Measurements from ENCODE around the gene PLSCR3. TPM values are rescaled to one million over a fixed set of nuclear protein-coding genes. Genes with fewer than 3 reads are reported as not detected.
A peak's percentile ranks its signal among the peaks of the same experiment; 100 is the strongest.

Gene PLSCR3
- total and polyA plus RNA-seq, 2 donors (not counting 3 experiments of a cell fraction or from before 2014, with no cell fraction given), result 59.9 to 94.8 TPM

- POLR2A ChIA-PET, result interaction anchor here (1.1 to 1.6 kb wide), 3 partner anchors 39 to 134 kb away, joined by 3 to 6 read pairs (median 5); partner anchors contain the start of genes POLR2A and ZBTB4
- BruUV-seq (replicated peaks), result no TSS peak
These were observed 45.9 kb upstream of the PLSCR3 start for GRCh38 chr17:7440113-7440833.

GRCh38 chr17:7439462-7440112, 45.3 kb upstream of the PLSCR3 start, which contains the start of gene FGF11:
TSS of gene FGF11 (plus strand) at chr17:7439512. CDS start at chr17:7439621, 109 bp downstream.
- no peaks in the 10 kb centered on the region for H3K9me1 ChIP-seq (replicated peaks; ENCODE audit: control insufficient read depth, extremely low read depth, insufficient read depth, low read length)
- H3K4me1 ChIP-seq (ENCODE audit: control insufficient read depth, extremely low read depth, insufficient read depth, low read length), result peaks cover 28% of the 10 kb centered on the region
- ChIA-PET POLR2A (interaction anchor here (1.1 to 1.6 kb wide), 2 partner anchors 39 to 45 kb away, joined by 3 to 6 read pairs; partner anchors contain the start of genes POLR2A and ZBTB4), CTCF (interaction anchor here (0.8 to 3.0 kb wide), 4 partner anchors 9 to 121 kb away, joined by 3 to 17 read pairs (median 4); partner anchors contain the start of gene PLSCR3)
- no TSS peak for BruUV-seq (replicated peaks)
- H3K9ac ChIP-seq (replicated peaks; ENCODE audit: extremely low read depth, insufficient read depth, low read length), result no peak within 1 kb of the TSS
- peak within 1 kb of the TSS; percentile 65 for H2AFZ ChIP-seq (ENCODE audit: low read depth, low read length)
- no peak for DNase-seq (ENCODE audit: low read depth, low spot score)
- H3K4me2 ChIP-seq (ENCODE audit: insufficient read depth, low read length), result peak within 1 kb of the TSS; percentile 63
- H3K79me2 ChIP-seq (ENCODE audit: control insufficient read depth, insufficient read depth, low read length), result no peaks in the 10 kb centered on the region
- TF ChIP-seq FOS (IDR thresholded peaks at IDR 0.05; ENCODE audit: borderline replicate concordance, insufficient read depth, low read length) (no peak), EZH2 (IDR thresholded peaks at IDR 0.05; ENCODE audit: borderline replicate concordance, low read depth, low read length, severe bottlenecking) (peak; percentile 84)
- H3K9me3 ChIP-seq (replicated peaks; ENCODE audit: control insufficient read depth, insufficient read depth, low read length), result no peaks in the 10 kb centered on the region
- H4K20me1 ChIP-seq (replicated peaks; ENCODE audit: control insufficient read depth, extremely low read depth, insufficient read depth, low read length), result no peaks in the 10 kb centered on the region
- intact Hi-C loops (cut with micrococcal nuclease), result loop anchor here (5.0 kb wide), 2 partner anchors 187 to 248 kb away; partner anchors contain the start of genes CTDNEP1, ELP5, TP53 and WRAP53
- no peaks in the 10 kb centered on the region for H3K36me3 ChIP-seq (ENCODE audit: control insufficient read depth in 2 of 2, extremely low read depth in 1 of 2, insufficient read depth in 2 of 2, low read length in 2 of 2)
- peaks cover 20 to 28% of the 10 kb centered on the region in 2 experiments for H3K27me3 ChIP-seq (ENCODE audit: control insufficient read depth in 2 of 2, insufficient read depth in 2 of 2, low read length in 2 of 2)
- FAIRE-seq, result no peak
- H3K27ac ChIP-seq (ENCODE audit: insufficient read depth, low read depth, low read length), result no peak within 1 kb of the TSS
- H3K4me3 ChIP-seq (replicated peaks in 1 of 3; ENCODE audit: insufficient read depth in 1 of 3, low read depth in 1 of 3, low read length in 3 of 3), result peak within 1 kb of the TSS; percentile 27 to 30 (median 29)
- dilution Hi-C loops (cut with MboI; ENCODE audit: extremely low pct_ligation_motif_present, low sequenced_read_pairs), result no loop called here

More at GRCh38 chr17:7440113-7440833, 45.9 kb upstream of the PLSCR3 start:
- Histone ChIP-seq H2AFZ (ENCODE audit: low read depth, low read length) (peak overlapping the region; percentile 65), H3K27me3 (ENCODE audit: control insufficient read depth in 2 of 2, insufficient read depth in 2 of 2, low read length in 2 of 2) (peaks cover 20 to 28% of the 10 kb centered on the region in 2 experiments), H3K4me2 (ENCODE audit: insufficient read depth, low read length) (peak overlapping the region; percentile 63), H3K79me2 (ENCODE audit: control insufficient read depth, insufficient read depth, low read length) (no peaks in the 10 kb centered on the region), H3K4me3 (replicated peaks in 1 of 3; ENCODE audit: insufficient read depth in 1 of 3, low read depth in 1 of 3, low read length in 3 of 3) (peak overlapping the region; percentile 27 to 30 (median 29)), H3K27ac (ENCODE audit: insufficient read depth, low read depth, low read length) (no peak overlapping the region), H3K36me3 (ENCODE audit: control insufficient read depth in 2 of 2, extremely low read depth in 1 of 2, insufficient read depth in 2 of 2, low read length in 2 of 2) (no peaks in the 10 kb centered on the region), H3K9me1 (replicated peaks; ENCODE audit: control insufficient read depth, extremely low read depth, insufficient read depth, low read length) (no peaks in the 10 kb centered on the region), H4K20me1 (replicated peaks; ENCODE audit: control insufficient read depth, extremely low read depth, insufficient read depth, low read length) (no peaks in the 10 kb centered on the region), H3K9me3 (replicated peaks; ENCODE audit: control insufficient read depth, insufficient read depth, low read length) (no peaks in the 10 kb centered on the region), H3K9ac (replicated peaks; ENCODE audit: extremely low read depth, insufficient read depth, low read length) (no peak overlapping the region), H3K4me1 (ENCODE audit: control insufficient read depth, extremely low read depth, insufficient read depth, low read length) (peaks cover 33% of the 10 kb centered on the region)
- TF ChIP-seq POLR2A (IDR thresholded peaks at IDR 0.05; ENCODE audit: low read depth, low read length) (no peak), EZH2 (IDR thresholded peaks at IDR 0.05; ENCODE audit: borderline replicate concordance, low read depth, low read length, severe bottlenecking) (peak; percentile 81), GATA2 (IDR thresholded peaks at IDR 0.05; ENCODE audit: insufficient read depth, insufficient read length, low read depth, low read length) (no peak)
- CTCF ChIA-PET, result interaction anchor here (0.8 to 3.0 kb wide), 6 partner anchors 8 to 120 kb away, joined by 3 to 17 read pairs (median 3); partner anchors contain the start of gene PLSCR3
- FAIRE-seq (peak; percentile 24), DNase-seq (ENCODE audit: low read depth, low spot score) (peak; percentile 26)
- dilution Hi-C loops (cut with MboI; ENCODE audit: extremely low pct_ligation_motif_present, low sequenced_read_pairs), result no loop called here
- intact Hi-C loops (cut with micrococcal nuclease), result no loop called here

Data from endothelial cell of umbilical vein (primary cell).